GM12878 (cell line): Measurements from ENCODE around the gene FDPS. TPM values are rescaled to one million over a fixed set of nuclear protein-coding genes. Genes with fewer than 3 reads are reported as not detected.
A peak's percentile ranks its signal among the peaks of the same experiment; 100 is the strongest.

ENCODE experiments used
- ATAC-seq: fragments of 200-7000 bp; cut with Tn5 transposase; 3 replicates; pipeline ENCODE4 v1.9.1; 2020; ENCODE audit warnings: mild to moderate bottlenecking, moderate library complexity
- BruUV-seq: library from RNA; stranded (reverse); fragments of 400-500 nt; replicated peaks from 2 replicates; lab custom pipeline; 2021; lab: Mats Ljungman, UMichigan
- CTCF ChIA-PET: fragments of 300-600 bp; sonication (Branson Sonifier 250); formaldehyde crosslinking; extraction: SDS; loops from one replicate; lab custom pipeline; 2021; ENCODE audit warnings: inconsistent platforms; lab: Yijun Ruan, JAX
- POLR2A ChIA-PET: fragments of 350-600 bp; formaldehyde crosslinking; extraction: SDS; loops from one replicate; lab custom pipeline; 2021; ENCODE audit warnings: inconsistent platforms; lab: Charles Lee
- RAD21 ChIA-PET: fragments of 300-600 bp; sonication (Branson Sonifier 250); formaldehyde crosslinking; loops from one replicate; lab custom pipeline; 2023; ENCODE audit warnings: antibody characterized with exemption; ENCODE audit not compliant: unreplicated experiment; lab: Charles Lee
- SMC1A ChIA-PET: fragments of 300-600 bp; sonication (Branson Sonifier 250); formaldehyde crosslinking; loops from one replicate; lab custom pipeline; 2023; ENCODE audit not compliant: unreplicated experiment, uncharacterized antibody; lab: Charles Lee
- DNase-seq: peaks from one replicate; pipeline ENCODE4 v3.0.0-alpha.2; 2011; ENCODE audit warnings: low read depth, low spot score
- FAIRE-seq: peaks from 3 replicates; lab custom pipeline; 2011; peaks lifted over from hg19 to GRCh38; lab: Jason Lieb, UNC
- H2AFZ ChIP-seq: 2 replicates; pipeline ENCODE4 v1.6.0; 2011; ENCODE audit warnings: low read depth, low read length, control low read depth; ENCODE audit not compliant: control insufficient read depth
- H3K27ac ChIP-seq: 2 replicates; pipeline ENCODE4 v1.5.1; 2011; ENCODE audit warnings: control low read depth; ENCODE audit not compliant: control insufficient read depth, insufficient read depth
- H3K27me3 ChIP-seq, 2 experiments: replicated peaks in 1 of 2; 2 replicates each; pipeline versions ENCODE4 v1.6.0 to v1.6.1; 2011; ENCODE audit warnings: low read length in 1 of 2; ENCODE audit not compliant: control insufficient read depth in 2 of 2, insufficient read depth in 2 of 2
- H3K36me3 ChIP-seq, 2 experiments: 2 replicates each; pipeline ENCODE4 v1.5.1; 2011; ENCODE audit warnings: low read length in 1 of 2; ENCODE audit not compliant: control insufficient read depth in 2 of 2, insufficient read depth in 2 of 2
- H3K4me1 ChIP-seq: 2 replicates; pipeline ENCODE4 v1.6.1; 2011; ENCODE audit warnings: mild to moderate bottlenecking, low read length, moderate library complexity, mixed read lengths; ENCODE audit not compliant: control insufficient read depth, insufficient read depth
- H3K4me2 ChIP-seq: 2 replicates; pipeline ENCODE4 v1.6.0; 2011; ENCODE audit warnings: control low read depth; ENCODE audit not compliant: control insufficient read depth, insufficient read depth
- H3K4me3 ChIP-seq: fragments of 200-600 bp; sonication (generic); 2 replicates; pipeline ENCODE4 v1.5.1; 2016
- H3K79me2 ChIP-seq: 2 replicates; pipeline ENCODE4 v1.6.0; 2011; ENCODE audit warnings: low read length; ENCODE audit not compliant: control insufficient read depth, insufficient read depth
- H3K9ac ChIP-seq: 2 replicates; pipeline ENCODE4 v1.8.0; 2011; ENCODE audit warnings: low read length, control low read depth, mixed read lengths; ENCODE audit not compliant: control insufficient read depth, insufficient read depth
- H3K9me3 ChIP-seq: replicated peaks from 3 replicates; pipeline ENCODE4 v1.5.1; 2011; ENCODE audit warnings: mild to moderate bottlenecking, low read length; ENCODE audit not compliant: control insufficient read depth, insufficient read depth
- H4K20me1 ChIP-seq: 2 replicates; pipeline ENCODE4 v1.6.0; 2011; ENCODE audit not compliant: control insufficient read depth, insufficient read depth
- BRCA1 ChIP-seq: IDR thresholded peaks from 2 replicates; pipeline ENCODE4 v1.6.1; 2011; ENCODE audit warnings: low read depth, low read length, improper control_type of control experiment
- GABPA ChIP-seq: IDR thresholded peaks from 2 replicates; pipeline ENCODE4 v1.6.1; 2014; ENCODE audit warnings: antibody characterized with exemption, low read depth, mild to moderate bottlenecking, inconsistent platforms
- MEF2B ChIP-seq: fragments of 450-650 bp; IDR thresholded peaks from 2 replicates; pipeline ENCODE4 v1.6.1; 2018; ENCODE audit warnings: mild to moderate bottlenecking, moderate library complexity; ENCODE audit not compliant: partially characterized antibody, poor library complexity, severe bottlenecking
- MTA3 ChIP-seq: IDR thresholded peaks from 2 replicates; pipeline ENCODE4 v1.6.1; 2012; ENCODE audit warnings: low read length, inconsistent platforms, borderline replicate concordance
- RELA ChIP-seq: fragments of 450-650 bp; IDR thresholded peaks from 2 replicates; pipeline ENCODE4 v1.8.0; 2014; ENCODE audit warnings: borderline replicate concordance; ENCODE audit not compliant: partially characterized antibody
- SIN3A ChIP-seq: IDR thresholded peaks from 2 replicates; pipeline ENCODE4 v1.6.1; 2012; ENCODE audit warnings: low read depth, low read length, improper control_type of control experiment
- SMAD1 ChIP-seq: fragments of 450-650 bp; IDR thresholded peaks from 2 replicates; pipeline ENCODE4 v1.6.1; 2018; ENCODE audit warnings: mild to moderate bottlenecking, low read depth; ENCODE audit not compliant: partially characterized antibody
- SMC3 ChIP-seq: IDR thresholded peaks from 2 replicates; pipeline ENCODE4 v1.6.1; 2011; ENCODE audit warnings: low read length, improper control_type of control experiment, borderline replicate concordance
- SP1 ChIP-seq: IDR thresholded peaks from one replicate; pipeline ENCODE4 v1.6.1; 2011; ENCODE audit warnings: low read depth, low read length
- STAT1 ChIP-seq: fragments of 450-650 bp; conservative IDR thresholded peaks from 2 replicates; pipeline ENCODE4 v1.6.1; 2014; ENCODE audit warnings: antibody characterized with exemption, mild to moderate bottlenecking
- TCF12 ChIP-seq: IDR thresholded peaks from 2 replicates; pipeline ENCODE4 v1.6.1; 2011; ENCODE audit warnings: low read depth, mild to moderate bottlenecking, low read length
- YBX1 ChIP-seq: fragments of 450-650 bp; IDR thresholded peaks from 2 replicates; pipeline ENCODE4 v1.6.1; 2016; ENCODE audit warnings: antibody characterized with exemption
- ZBTB4 ChIP-seq: fragments of 450-650 bp; formaldehyde crosslinking; IDR thresholded peaks from 2 replicates; pipeline ENCODE4 v1.4.0; 2022; ENCODE audit warnings: mild to moderate bottlenecking, moderate library complexity
- ZNF217 ChIP-seq: fragments of 450-650 bp; IDR thresholded peaks from 2 replicates; pipeline ENCODE4 v1.6.1; 2017; ENCODE audit warnings: antibody characterized with exemption, mild to moderate bottlenecking
- WGBS: methylation state at CpG from one replicate; pipeline ENCODE4 v1.1.6; 2016; ENCODE audit warnings: low lambda C conversion rate; ENCODE audit not compliant: insufficient replicate concordance, insufficient coverage; ENCODE audit errors: missing lambda C conversion rate; 5-methylcytosine and 5-hydroxymethylcytosine counted together
- in situ Hi-C: fragments of 300-500 bp; cut with MboI; formaldehyde crosslinking; loops from 9 replicates; pipeline ENCODE4 v1.14.3; 2018; ENCODE audit warnings: mixed read lengths
- intact Hi-C: fragments of 100-400 bp; cut with micrococcal nuclease; formaldehyde crosslinking; loops from one replicate; pipeline ENCODE4 v1.14.2; 2022; ENCODE audit not compliant: unreplicated experiment
- polyA plus RNA-seq, 11 experiments: library from polyadenylated mRNA; depleted of rRNA in 4 of 11; unstranded in 6 of 11; stranded (reverse) in 5 of 11; fragments of >200 nt; fragmentation: Nextera tagmentation in 4 of 11; fragmentation: Illumina TruSeq in 1 of 11; extraction: Ambion mirVana in 4 of 11; extraction: Trizol in 1 of 11; gene quantifications; 1 replicate in 1 of 11; 2 replicates in 10 of 11; pipeline versions ENCODE4 v1.2.1 to v1.2.3, GENCODE V29; 2011 to 2016; ENCODE audit warnings: inconsistent platforms in 2 of 11, missing spikeins in 2 of 11, low read depth in 1 of 11
- total RNA-seq, 4 experiments: library from RNA; depleted of rRNA in 3 of 4; stranded (reverse); fragments of >200 nt in 3 of 4; fragmentation: Illumina TruSeq in 1 of 4; extraction: Trizol in 1 of 4; gene quantifications; 2 replicates each; pipeline versions ENCODE4 v1.2.1 to v1.2.3, GENCODE V29; 2013 to 2021
- TF ChIP-seq, protein P1 (sequence below): fragments of 450-650 bp; IDR thresholded peaks from 2 replicates; pipeline ENCODE4 v1.6.1; 2017; ENCODE audit warnings: mild to moderate bottlenecking

Gene FDPS
- total and polyA plus RNA-seq, 10 of the 15 experiments (the other 5 are each of a cell fraction or from before 2014, with no cell fraction given), result 405 to 1,156 (median 487) TPM

DNA sequence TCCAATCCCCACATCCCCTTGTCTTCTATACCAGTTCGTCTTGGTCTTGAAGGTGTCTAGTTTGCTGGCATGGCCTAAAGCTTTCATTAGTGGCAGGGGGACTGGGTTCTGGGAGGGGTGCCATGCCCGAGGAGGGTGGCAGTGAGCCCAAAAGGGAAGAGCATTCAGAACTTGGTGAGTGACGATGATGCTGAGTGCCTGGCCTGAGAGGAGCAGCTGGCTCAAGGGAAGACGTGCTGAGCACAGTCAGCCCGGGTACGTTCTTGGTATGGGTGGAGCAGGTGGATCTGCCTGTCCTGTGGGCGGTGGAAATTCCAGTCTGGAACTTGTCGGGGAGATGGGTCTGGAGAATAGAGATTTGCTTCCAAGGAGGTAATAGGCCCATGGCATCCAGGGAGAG lies 4.6 kb downstream of the FDPS start:
- no peaks in the 10 kb centered on the region for H3K27me3 ChIP-seq
- intact Hi-C loops (no loop called here), in situ Hi-C loops (no loop called here)
- ChIA-PET CTCF (interaction anchor here (0.9 to 4.5 kb wide), 6 partner anchors 9 to 63 kb away, joined by 3 to 30 read pairs (median 4); partner anchors contain the start of gene HCN3), RAD21 (no interaction called here), SMC1A (interaction anchor here (1.1 kb wide), 1 partner anchor 35 kb away, joined by 3 read pairs; no protein-coding TSS in a partner anchor), POLR2A (interaction anchor here (0.7 to 1.6 kb wide), 2 partner anchors 9 to 923 kb away, joined by 3 to 4 read pairs; no protein-coding TSS in a partner anchor)
- no peaks in the 10 kb centered on the region for H4K20me1 ChIP-seq
- no peak overlapping the region for H3K9ac ChIP-seq
- no peak for FAIRE-seq
- H3K9me3 ChIP-seq, result no peaks in the 10 kb centered on the region
- no peak overlapping the region for H3K27ac ChIP-seq
- BruUV-seq, result TSS peak; percentile 28
- no peak for DNase-seq
- peaks cover 0 to 44% of the 10 kb centered on the region in 2 experiments for H3K36me3 ChIP-seq
- H3K79me2 ChIP-seq, result peaks cover 46% of the 10 kb centered on the region
- WGBS, result 80% methylated on average over 8 of the region's 8 CpGs
- ATAC-seq, result no peak
- TF ChIP-seq SMC3, result no peak
- TF ChIP-seq, protein P1, sequence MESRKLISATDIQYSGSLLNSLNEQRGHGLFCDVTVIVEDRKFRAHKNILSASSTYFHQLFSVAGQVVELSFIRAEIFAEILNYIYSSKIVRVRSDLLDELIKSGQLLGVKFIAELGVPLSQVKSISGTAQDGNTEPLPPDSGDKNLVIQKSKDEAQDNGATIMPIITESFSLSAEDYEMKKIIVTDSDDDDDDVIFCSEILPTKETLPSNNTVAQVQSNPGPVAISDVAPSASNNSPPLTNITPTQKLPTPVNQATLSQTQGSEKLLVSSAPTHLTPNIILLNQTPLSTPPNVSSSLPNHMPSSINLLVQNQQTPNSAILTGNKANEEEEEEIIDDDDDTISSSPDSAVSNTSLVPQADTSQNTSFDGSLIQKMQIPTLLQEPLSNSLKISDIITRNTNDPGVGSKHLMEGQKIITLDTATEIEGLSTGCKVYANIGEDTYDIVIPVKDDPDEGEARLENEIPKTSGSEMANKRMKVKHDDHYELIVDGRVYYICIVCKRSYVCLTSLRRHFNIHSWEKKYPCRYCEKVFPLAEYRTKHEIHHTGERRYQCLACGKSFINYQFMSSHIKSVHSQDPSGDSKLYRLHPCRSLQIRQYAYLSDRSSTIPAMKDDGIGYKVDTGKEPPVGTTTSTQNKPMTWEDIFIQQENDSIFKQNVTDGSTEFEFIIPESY, result no peak
- TF ChIP-seq YBX1, result no peak
- no peak for TF ChIP-seq SMAD1
- no peak for TF ChIP-seq BRCA1
- TF ChIP-seq SIN3A, result no peak
- no peak for TF ChIP-seq MEF2B
- no peak for TF ChIP-seq TCF12
- TF ChIP-seq ZNF217, result no peak
- TF ChIP-seq SP1, result no peak
- no peak for TF ChIP-seq MTA3
- TF ChIP-seq ZBTB4 (CRISPR knock-in tag), result no peak
- TF ChIP-seq GABPA, result no peak
- no peak for TF ChIP-seq STAT1
- TF ChIP-seq RELA, result no peak
- TF ChIP-seq, all 136 proteins: peak for 0
- H3K4me2 ChIP-seq, result no peak overlapping the region
- no peak overlapping the region for H2AFZ ChIP-seq
- peaks cover 10% of the 10 kb centered on the region for H3K4me1 ChIP-seq
- no peak overlapping the region for H3K4me3 ChIP-seq
